ENCODE measurements around the gene LBHD2.
"Not testable (repeated sequence)": the region's sequence is repeated elsewhere in the genome, so short reads cannot be mapped to it uniquely, and the experiment has no call there.

LBHD2 gene

DNA sequence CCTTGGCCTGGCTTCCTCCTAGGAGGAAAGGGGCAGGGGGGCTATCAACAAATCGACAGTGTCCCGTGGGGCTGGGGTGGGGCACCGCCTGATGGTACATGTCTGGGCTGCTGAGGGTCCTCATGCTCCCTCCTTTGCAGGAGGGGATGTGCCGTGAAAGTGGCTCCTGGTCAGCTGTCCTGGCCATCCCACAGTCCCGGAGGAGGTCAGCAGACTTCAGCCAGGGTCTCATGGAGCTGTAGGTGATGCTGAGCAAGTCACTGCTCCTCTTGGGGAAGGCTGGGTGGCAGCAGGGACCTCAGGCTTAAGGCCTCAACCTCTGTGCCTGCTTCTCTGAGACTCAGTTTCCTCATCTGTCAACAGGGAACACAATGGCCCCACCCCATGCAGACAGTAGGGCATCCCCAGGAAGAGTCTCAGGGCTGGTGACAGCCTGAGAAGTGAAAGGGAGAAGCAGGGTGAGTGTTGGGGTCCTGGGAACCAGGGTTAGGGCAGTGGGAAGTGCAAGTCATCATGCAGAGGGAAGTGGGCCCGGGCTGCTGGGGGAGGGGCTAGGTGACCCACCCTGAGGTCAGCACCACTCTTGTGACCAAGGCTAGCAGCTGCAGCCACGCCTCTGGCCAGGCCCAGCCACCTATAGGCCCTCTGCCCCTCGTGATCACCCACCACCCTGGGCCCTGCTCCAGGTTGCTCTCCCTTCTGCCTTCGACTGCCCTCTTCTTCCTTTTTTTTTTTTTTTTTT is 34.8 kb downstream of the LBHD2 start:
- Histone ChIP-seq H3K18ac (ENCODE audit: low read length) (no peak overlapping the region), H3K4me2 (ENCODE audit: low read length) (no peak overlapping the region), H3K36me3 (ENCODE audit: control insufficient read depth in 1 of 2, insufficient read depth in 2 of 2, low read length in 2 of 2) (no peaks in the 10 kb centered on the region), H3K4ac (ENCODE audit: low read depth, low read length) (no peak overlapping the region), H2AFZ (ENCODE audit: insufficient read depth, low read length, poor library complexity) (no peak overlapping the region), H4K8ac (ENCODE audit: low read depth, low read length) (no peak overlapping the region), H3K9me3 (ENCODE audit: insufficient read depth, low read depth, low read length) (no peaks in the 10 kb centered on the region), H3K79me1 (ENCODE audit: low read length) (peaks cover 5% of the 10 kb centered on the region), H3K27me3 (ENCODE audit: insufficient read depth, low read length) (peaks cover 8% of the 10 kb centered on the region), H3K27ac (ENCODE audit: low read depth, low read length) (no peak overlapping the region), H3K4me1 (ENCODE audit: control insufficient read depth in 1 of 2, insufficient read depth in 2 of 2, low read length in 2 of 2) (peaks cover 11 to 16% of the 10 kb centered on the region in 2 experiments), H2BK12ac (ENCODE audit: low read length) (no peak overlapping the region), H3K4me3 (ENCODE audit: low read depth, low read length) (no peak overlapping the region), H3K79me2 (ENCODE audit: control insufficient read depth, insufficient read depth, low read length, poor library complexity) (no peaks in the 10 kb centered on the region), H2BK120ac (ENCODE audit: insufficient read depth, low read length, poor library complexity) (no peak overlapping the region), H2BK5ac (ENCODE audit: low read depth, low read length, poor library complexity) (no peak overlapping the region), H3K9ac (ENCODE audit: low read length) (no peak overlapping the region), H2AK5ac (ENCODE audit: low read length) (no peak overlapping the region), H4K91ac (ENCODE audit: low read depth, low read length) (no peak overlapping the region), H3K23ac (ENCODE audit: low read length) (no peak overlapping the region), H4K12ac (ENCODE audit: low read depth, low read length) (no peak overlapping the region), H3K14ac (ENCODE audit: low read length) (no peak overlapping the region)
- peak in 1 of 2 donors; percentile 37 for DNase-seq
- no CpG with 5 or more reads among the region's 9 CpGs for WGBS (ENCODE audit: extremely low coverage, insufficient coverage, insufficient read length)

GRCh38 chr14:103119527-103119926 is 35.5 kb downstream of the LBHD2 start:
- not testable (repeated sequence) for H4K91ac ChIP-seq (ENCODE audit: low read depth, low read length); H3K4ac ChIP-seq (ENCODE audit: low read depth, low read length); H4K12ac ChIP-seq (ENCODE audit: low read depth, low read length); H3K14ac ChIP-seq (ENCODE audit: low read length); H3K79me2 ChIP-seq (ENCODE audit: control insufficient read depth, insufficient read depth, low read length, poor library complexity); H3K4me2 ChIP-seq (ENCODE audit: low read length); DNase-seq; H3K9ac ChIP-seq (ENCODE audit: low read length); H3K79me1 ChIP-seq (ENCODE audit: low read length); H3K23ac ChIP-seq (ENCODE audit: low read length); H2BK5ac ChIP-seq (ENCODE audit: low read depth, low read length, poor library complexity); H3K18ac ChIP-seq (ENCODE audit: low read length); H2AK5ac ChIP-seq (ENCODE audit: low read length); H3K27ac ChIP-seq (ENCODE audit: low read depth, low read length); H3K36me3 ChIP-seq (ENCODE audit: control insufficient read depth in 1 of 2, insufficient read depth in 2 of 2, low read length in 2 of 2); H2BK120ac ChIP-seq (ENCODE audit: insufficient read depth, low read length, poor library complexity); H3K4me3 ChIP-seq (ENCODE audit: low read depth, low read length); H4K8ac ChIP-seq (ENCODE audit: low read depth, low read length); H3K9me3 ChIP-seq (ENCODE audit: insufficient read depth, low read depth, low read length); H2BK12ac ChIP-seq (ENCODE audit: low read length); H2AFZ ChIP-seq (ENCODE audit: insufficient read depth, low read length, poor library complexity)
- Histone ChIP-seq H3K27me3 (ENCODE audit: insufficient read depth, low read length) (peaks cover 12% of the 10 kb centered on the region), H3K4me1 (ENCODE audit: control insufficient read depth in 1 of 2, insufficient read depth in 2 of 2, low read length in 2 of 2) (peaks cover 12 to 19% of the 10 kb centered on the region in 2 experiments)
- WGBS (ENCODE audit: extremely low coverage, insufficient coverage, insufficient read length), result no CpG with 5 or more reads among the region's 8 CpGs

DNA sequence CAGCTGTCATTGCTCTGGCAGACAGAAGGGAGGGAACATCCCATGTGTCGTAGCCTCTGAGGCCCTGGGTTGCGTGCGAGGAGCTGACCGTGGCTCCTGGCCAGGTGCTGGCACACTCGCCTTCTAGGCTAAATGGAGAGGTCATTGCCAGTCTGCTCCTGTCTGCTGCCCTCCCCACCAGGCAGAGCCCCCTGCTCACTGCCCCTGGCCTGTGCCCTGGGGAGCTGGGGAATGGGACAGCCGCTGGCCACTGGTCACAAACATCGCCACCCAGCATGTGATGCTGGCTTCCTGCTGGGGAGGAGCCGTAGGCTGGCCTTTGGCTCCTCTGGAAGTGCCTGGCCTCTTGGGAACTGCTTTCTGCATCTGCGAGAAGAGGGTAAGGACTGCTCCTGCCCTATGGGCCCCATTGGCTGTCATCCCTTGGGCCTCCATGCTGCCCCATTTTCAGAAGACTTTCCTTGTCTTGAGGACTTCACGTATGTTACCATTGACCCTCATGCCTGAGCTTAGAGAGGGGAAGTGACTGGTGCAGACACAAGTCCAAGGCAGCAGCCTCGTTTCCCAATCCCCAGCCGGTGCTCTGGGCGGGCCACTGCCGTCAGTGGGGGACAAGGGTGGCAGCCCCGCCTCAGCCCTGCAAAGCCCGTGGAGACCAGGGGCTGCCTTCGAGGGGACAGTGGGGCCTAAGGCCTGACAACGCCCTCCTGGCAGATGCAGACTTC is 37.3 kb downstream of the LBHD2 start:
- H3K4ac ChIP-seq (ENCODE audit: low read depth, low read length), result no peak overlapping the region
- peaks cover 12 to 19% of the 10 kb centered on the region in 2 experiments for H3K4me1 ChIP-seq (ENCODE audit: control insufficient read depth in 1 of 2, insufficient read depth in 2 of 2, low read length in 2 of 2)
- H2BK12ac ChIP-seq (ENCODE audit: low read length), result no peak overlapping the region
- WGBS (ENCODE audit: extremely low coverage, insufficient coverage, insufficient read length), result no CpG with 5 or more reads among the region's 18 CpGs
- H4K8ac ChIP-seq (ENCODE audit: low read depth, low read length), result no peak overlapping the region
- H3K9me3 ChIP-seq (ENCODE audit: insufficient read depth, low read depth, low read length), result no peaks in the 10 kb centered on the region
- H4K91ac ChIP-seq (ENCODE audit: low read depth, low read length), result no peak overlapping the region
- no peak overlapping the region for H2AFZ ChIP-seq (ENCODE audit: insufficient read depth, low read length, poor library complexity)
- peaks cover 15% of the 10 kb centered on the region for H3K27me3 ChIP-seq (ENCODE audit: insufficient read depth, low read length)
- no peak overlapping the region for H3K18ac ChIP-seq (ENCODE audit: low read length)
- no peak overlapping the region for H3K14ac ChIP-seq (ENCODE audit: low read length)
- H2BK5ac ChIP-seq (ENCODE audit: low read depth, low read length, poor library complexity), result no peak overlapping the region
- no peak overlapping the region for H3K23ac ChIP-seq (ENCODE audit: low read length)
- peak overlapping the region; percentile 8 for H3K4me3 ChIP-seq (ENCODE audit: low read depth, low read length)
- no peak overlapping the region for H3K9ac ChIP-seq (ENCODE audit: low read length)
- peaks cover 5% of the 10 kb centered on the region for H3K79me1 ChIP-seq (ENCODE audit: low read length)
- no peak overlapping the region for H3K4me2 ChIP-seq (ENCODE audit: low read length)
- peak in 1 of 2 donors; percentile 35 for DNase-seq
- H4K12ac ChIP-seq (ENCODE audit: low read depth, low read length), result no peak overlapping the region
- no peak overlapping the region for H2AK5ac ChIP-seq (ENCODE audit: low read length)
- no peak overlapping the region for H2BK120ac ChIP-seq (ENCODE audit: insufficient read depth, low read length, poor library complexity)
- H3K27ac ChIP-seq (ENCODE audit: low read depth, low read length), result no peak overlapping the region
- H3K79me2 ChIP-seq (ENCODE audit: control insufficient read depth, insufficient read depth, low read length, poor library complexity), result no peaks in the 10 kb centered on the region
- H3K36me3 ChIP-seq (ENCODE audit: control insufficient read depth in 1 of 2, insufficient read depth in 2 of 2, low read length in 2 of 2), result no peaks in the 10 kb centered on the region

DNA sequence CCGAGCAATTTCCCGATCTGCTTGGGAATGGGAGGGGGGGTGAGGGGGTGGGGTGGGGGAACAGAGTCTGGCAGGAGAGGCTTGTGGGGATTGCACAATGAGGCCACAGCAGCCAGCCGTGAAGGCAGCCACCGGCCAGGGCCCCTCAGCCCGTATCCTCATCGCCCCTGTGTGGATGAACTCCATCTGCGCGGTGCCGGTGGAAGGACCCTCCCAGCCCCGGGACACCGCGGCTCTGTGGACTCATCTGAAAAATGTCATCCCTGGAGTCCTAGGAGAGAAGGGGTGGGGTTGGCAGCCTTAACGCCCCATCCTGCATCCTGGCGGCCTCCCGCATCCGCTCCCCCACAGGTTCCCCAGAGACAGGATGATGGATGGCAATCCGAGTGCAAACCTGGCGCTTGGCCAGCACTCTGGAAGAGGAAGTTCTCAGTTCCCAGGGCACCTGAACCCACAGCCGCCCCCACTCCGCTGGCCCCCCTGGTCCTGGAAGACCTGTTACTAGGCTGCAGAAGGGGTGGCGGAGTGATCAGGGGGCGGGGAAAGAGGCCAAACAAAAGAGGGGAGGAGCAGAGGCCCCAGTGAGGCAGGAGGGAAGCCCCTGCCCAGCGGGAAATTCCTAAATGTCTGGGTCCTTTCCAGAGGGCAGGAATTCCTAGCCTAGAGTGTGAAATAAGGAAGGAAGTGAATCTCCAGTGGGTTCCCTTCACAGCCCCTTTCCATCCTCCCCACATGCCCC is 38.0 kb downstream of the LBHD2 start:
- Histone ChIP-seq H4K91ac (ENCODE audit: low read depth, low read length) (no peak overlapping the region), H4K8ac (ENCODE audit: low read depth, low read length) (no peak overlapping the region)
- WGBS (ENCODE audit: extremely low coverage, insufficient coverage, insufficient read length), result no CpG with 5 or more reads among the region's 23 CpGs

More for the DNA sequence above, 38.0 kb downstream of the LBHD2 start:
- Histone ChIP-seq H3K4me1 (ENCODE audit: control insufficient read depth in 1 of 2, insufficient read depth in 2 of 2, low read length in 2 of 2) (peaks cover 12 to 22% of the 10 kb centered on the region in 2 experiments), H2AK5ac (ENCODE audit: low read length) (no peak overlapping the region), H3K18ac (ENCODE audit: low read length) (no peak overlapping the region), H3K9me3 (ENCODE audit: insufficient read depth, low read depth, low read length) (no peaks in the 10 kb centered on the region), H3K79me2 (ENCODE audit: control insufficient read depth, insufficient read depth, low read length, poor library complexity) (no peaks in the 10 kb centered on the region), H4K12ac (ENCODE audit: low read depth, low read length) (no peak overlapping the region), H3K79me1 (ENCODE audit: low read length) (peaks cover 5% of the 10 kb centered on the region), H3K23ac (ENCODE audit: low read length) (no peak overlapping the region), H3K4me2 (ENCODE audit: low read length) (no peak overlapping the region), H3K14ac (ENCODE audit: low read length) (no peak overlapping the region), H3K4me3 (ENCODE audit: low read depth, low read length) (no peak overlapping the region), H3K36me3 (ENCODE audit: control insufficient read depth in 1 of 2, insufficient read depth in 2 of 2, low read length in 2 of 2) (no peaks in the 10 kb centered on the region), H2BK5ac (ENCODE audit: low read depth, low read length, poor library complexity) (no peak overlapping the region), H3K27ac (ENCODE audit: low read depth, low read length) (no peak overlapping the region), H3K9ac (ENCODE audit: low read length) (no peak overlapping the region), H3K27me3 (ENCODE audit: insufficient read depth, low read length) (peaks cover 15% of the 10 kb centered on the region), H2BK120ac (ENCODE audit: insufficient read depth, low read length, poor library complexity) (no peak overlapping the region), H3K4ac (ENCODE audit: low read depth, low read length) (no peak overlapping the region), H2AFZ (ENCODE audit: insufficient read depth, low read length, poor library complexity) (no peak overlapping the region), H2BK12ac (ENCODE audit: low read length) (no peak overlapping the region)
- DNase-seq, result peak in 1 of 2 donors; percentile 41

Measured in trophoblast cell (in vitro differentiated cells and primary cell).